Measurements from ENCODE around the gene NDST3. TPM values are rescaled to one million over a fixed set of nuclear protein-coding genes. Genes with fewer than 3 reads are reported as not detected.

The NDST3 gene
- total RNA-seq, 1 donor from 2014 or later: not detected

DNA sequence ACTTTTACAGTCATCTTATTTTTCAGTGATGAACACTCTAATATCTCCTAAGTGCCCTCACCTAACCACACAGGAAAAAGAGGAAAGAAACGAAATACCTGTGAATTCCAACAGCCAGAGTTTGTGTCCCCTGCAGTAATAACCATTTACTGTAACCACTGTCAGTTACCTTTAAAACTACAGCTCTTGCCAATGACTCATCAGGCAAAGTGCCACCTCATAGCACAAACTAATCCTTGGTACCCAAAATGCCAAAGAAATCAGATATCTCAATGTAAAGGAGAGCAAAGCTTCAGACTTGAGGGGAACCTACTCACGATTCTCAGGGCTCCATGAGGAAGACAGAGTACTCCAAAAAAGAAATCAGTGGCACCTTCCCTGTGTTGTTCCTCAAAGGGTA, 146.5 kb downstream of the NDST3 start:
- Mint-ChIP-seq H3K36me3 (ENCODE audit: low read depth) (no peaks in the 10 kb centered on the region), H3K4me3 (no peak overlapping the region), H3K27me3 (no peaks in the 10 kb centered on the region), H3K4me1 (no peaks in the 10 kb centered on the region), H3K27ac (no peak overlapping the region), H3K9me3 (no peaks in the 10 kb centered on the region)
- ChIA-PET POLR2A (no interaction called here), CTCF (no interaction called here)
- intact Hi-C loops (cut with micrococcal nuclease): no loop called here
- no peak for DNase-seq
- TF ChIP-seq, protein P1, sequence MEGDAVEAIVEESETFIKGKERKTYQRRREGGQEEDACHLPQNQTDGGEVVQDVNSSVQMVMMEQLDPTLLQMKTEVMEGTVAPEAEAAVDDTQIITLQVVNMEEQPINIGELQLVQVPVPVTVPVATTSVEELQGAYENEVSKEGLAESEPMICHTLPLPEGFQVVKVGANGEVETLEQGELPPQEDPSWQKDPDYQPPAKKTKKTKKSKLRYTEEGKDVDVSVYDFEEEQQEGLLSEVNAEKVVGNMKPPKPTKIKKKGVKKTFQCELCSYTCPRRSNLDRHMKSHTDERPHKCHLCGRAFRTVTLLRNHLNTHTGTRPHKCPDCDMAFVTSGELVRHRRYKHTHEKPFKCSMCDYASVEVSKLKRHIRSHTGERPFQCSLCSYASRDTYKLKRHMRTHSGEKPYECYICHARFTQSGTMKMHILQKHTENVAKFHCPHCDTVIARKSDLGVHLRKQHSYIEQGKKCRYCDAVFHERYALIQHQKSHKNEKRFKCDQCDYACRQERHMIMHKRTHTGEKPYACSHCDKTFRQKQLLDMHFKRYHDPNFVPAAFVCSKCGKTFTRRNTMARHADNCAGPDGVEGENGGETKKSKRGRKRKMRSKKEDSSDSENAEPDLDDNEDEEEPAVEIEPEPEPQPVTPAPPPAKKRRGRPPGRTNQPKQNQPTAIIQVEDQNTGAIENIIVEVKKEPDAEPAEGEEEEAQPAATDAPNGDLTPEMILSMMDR (IDR thresholded peaks at IDR 0.05): no peak
- ATAC-seq (ENCODE audit: low read depth): no peak

DNA sequence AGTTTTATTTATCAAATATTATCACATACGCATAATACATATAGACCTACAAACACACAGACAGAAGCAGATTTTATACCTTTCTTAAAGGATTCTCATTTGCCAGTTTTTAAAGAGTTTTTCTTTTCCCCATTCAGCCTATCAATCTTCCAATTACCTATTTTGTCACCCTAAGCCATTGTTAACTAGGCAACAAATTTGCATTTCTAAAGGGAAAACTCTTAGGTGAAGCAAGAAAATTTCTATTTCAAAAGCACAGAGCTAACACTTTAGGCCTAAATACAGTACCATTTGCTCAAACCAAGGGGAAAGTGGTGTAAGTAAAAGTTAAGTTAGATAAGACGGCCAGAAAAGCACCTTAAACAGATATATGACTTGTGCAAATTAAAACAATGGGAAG, 156.6 kb downstream of the NDST3 start:
- ATAC-seq (ENCODE audit: low read depth): no peak
- Mint-ChIP-seq H3K36me3 (ENCODE audit: low read depth) (no peaks in the 10 kb centered on the region), H3K27me3 (no peaks in the 10 kb centered on the region), H3K9me3 (peaks cover 2% of the 10 kb centered on the region), H3K4me3 (no peak overlapping the region), H3K4me1 (no peaks in the 10 kb centered on the region), H3K27ac (no peak overlapping the region)
- TF ChIP-seq, protein P1 (IDR thresholded peaks at IDR 0.05): no peak
- DNase-seq: no peak
- CTCF ChIA-PET: no interaction called here
- intact Hi-C loops (cut with micrococcal nuclease): no loop called here
- POLR2A ChIA-PET: no interaction called here

DNA sequence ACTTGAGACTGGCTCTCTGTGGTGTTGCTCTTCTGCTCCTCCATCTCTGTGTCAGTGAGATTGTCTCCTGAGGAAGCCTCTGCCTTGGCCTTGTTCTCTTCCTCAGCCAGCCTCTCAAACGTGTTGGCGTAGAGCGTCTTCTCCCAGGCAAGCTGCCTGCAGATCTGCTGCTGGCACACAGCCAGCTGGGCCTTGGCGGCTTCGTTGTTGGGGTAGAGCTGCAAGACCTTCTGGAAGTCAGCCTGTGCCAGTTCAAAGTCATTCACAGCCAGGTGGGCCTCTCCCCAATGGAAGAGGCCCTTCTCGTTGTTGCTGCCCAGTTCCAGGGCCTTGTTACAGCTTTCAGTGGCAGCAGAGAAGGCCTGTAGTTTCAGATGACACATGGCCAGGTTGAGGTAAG, 159.1 kb downstream of the NDST3 start:
- H3K36me3 Mint-ChIP-seq (ENCODE audit: low read depth): no peaks in the 10 kb centered on the region
- CTCF ChIA-PET: no interaction called here
- DNase-seq: no peak
- no peak overlapping the region for H3K27ac Mint-ChIP-seq
- POLR2A ChIA-PET: no interaction called here
- no peaks in the 10 kb centered on the region for H3K4me1 Mint-ChIP-seq
- H3K27me3 Mint-ChIP-seq: no peaks in the 10 kb centered on the region
- no peak overlapping the region for H3K4me3 Mint-ChIP-seq
- intact Hi-C loops (cut with micrococcal nuclease): no loop called here
- peaks cover 10% of the 10 kb centered on the region for H3K9me3 Mint-ChIP-seq
- TF ChIP-seq, protein P1 (IDR thresholded peaks at IDR 0.05): no peak
- no peak for ATAC-seq (ENCODE audit: low read depth)

DNA sequence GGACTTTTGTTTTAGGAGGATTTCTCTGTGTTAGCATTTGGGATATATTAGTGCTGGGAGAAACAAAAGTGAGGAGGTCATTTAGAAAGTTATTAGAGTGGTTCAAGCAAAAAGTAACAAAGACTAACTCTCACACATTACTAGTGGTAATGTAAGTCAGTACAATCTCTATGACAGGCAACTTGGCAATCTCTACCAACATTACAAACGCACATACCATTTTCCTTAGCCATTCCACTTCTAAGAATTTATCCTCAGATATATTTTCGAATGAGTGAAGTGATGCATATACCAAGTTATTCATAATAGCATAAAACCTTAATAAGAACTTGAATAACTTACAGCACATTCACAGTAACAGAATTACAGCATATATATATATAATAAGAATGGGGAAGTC, 172.3 kb downstream of the NDST3 start:
- Mint-ChIP-seq H3K36me3 (ENCODE audit: low read depth) (no peaks in the 10 kb centered on the region), H3K4me1 (no peaks in the 10 kb centered on the region), H3K9me3 (peaks cover 9% of the 10 kb centered on the region), H3K4me3 (no peak overlapping the region), H3K27ac (no peak overlapping the region), H3K27me3 (peaks cover 2% of the 10 kb centered on the region)
- ATAC-seq (ENCODE audit: low read depth) (no peak), DNase-seq (no peak)
- ChIA-PET POLR2A (no interaction called here), CTCF (no interaction called here)
- intact Hi-C loops (cut with micrococcal nuclease): no loop called here
- TF ChIP-seq, protein P1 (IDR thresholded peaks at IDR 0.05): no peak

DNA sequence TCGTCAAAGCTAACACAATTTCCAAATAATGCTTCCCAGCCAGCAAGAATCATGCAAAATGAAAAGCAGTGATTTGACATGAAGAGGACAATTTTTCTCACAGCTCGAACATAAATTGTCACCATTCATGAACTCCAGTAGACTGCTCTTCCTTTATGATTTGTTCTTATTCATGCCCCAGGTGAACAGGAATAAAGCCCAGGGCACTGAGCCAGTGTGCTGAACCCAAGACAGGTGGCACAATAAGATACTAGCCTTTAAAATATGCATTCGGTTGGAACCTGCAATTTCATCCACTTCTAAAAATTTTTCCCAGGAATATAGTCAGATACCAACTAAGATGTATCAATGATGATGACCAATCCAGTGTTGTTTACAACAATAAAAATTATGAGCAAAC, 178.8 kb downstream of the NDST3 start:
- H3K27ac Mint-ChIP-seq: no peak overlapping the region
- H3K27me3 Mint-ChIP-seq: peaks cover 2% of the 10 kb centered on the region
- no peak overlapping the region for H3K4me3 Mint-ChIP-seq
- no peak for DNase-seq
- ChIA-PET CTCF (no interaction called here), POLR2A (no interaction called here)
- ATAC-seq (ENCODE audit: low read depth): no peak
- TF ChIP-seq, protein P1 (IDR thresholded peaks at IDR 0.05): no peak
- no peaks in the 10 kb centered on the region for H3K4me1 Mint-ChIP-seq
- no peaks in the 10 kb centered on the region for H3K36me3 Mint-ChIP-seq (ENCODE audit: low read depth)
- intact Hi-C loops (cut with micrococcal nuclease): no loop called here
- no peaks in the 10 kb centered on the region for H3K9me3 Mint-ChIP-seq

Measured in activated B cell treated with CpG ODN at 0.5 μM for 24 hours (primary cell).